ENCODE measurements around the gene CRISPLD2.

Gene CRISPLD2

GRCh38 chr16:84911486-84912216 lies 91.9 kb downstream of the CRISPLD2 start:
- Histone ChIP-seq H3K4me1 (ENCODE audit: insufficient read depth, low read length) (no peaks in the 10 kb centered on the region), H3K36me3 (ENCODE audit: insufficient read depth, low read length) (no peaks in the 10 kb centered on the region), H3K9ac (ENCODE audit: low read depth, low read length) (no peak overlapping the region), H3K9me3 (ENCODE audit: control insufficient read depth, insufficient read depth, low read length) (no peaks in the 10 kb centered on the region)

- H3K36me3 ChIP-seq (ENCODE audit: insufficient read depth, low read length), result no peaks in the 10 kb centered on the region
These were observed 93.5 kb downstream of the CRISPLD2 start for GRCh38 chr16:84913315-84913714.

GRCh38 chr16:84914273-84914672 lies 94.5 kb downstream of the CRISPLD2 start:
- Histone ChIP-seq H3K4me1 (ENCODE audit: insufficient read depth, low read length) (no peaks in the 10 kb centered on the region), H3K9me3 (ENCODE audit: control insufficient read depth, insufficient read depth, low read length) (no peaks in the 10 kb centered on the region), H3K9ac (ENCODE audit: low read depth, low read length) (no peak overlapping the region), H3K36me3 (ENCODE audit: insufficient read depth, low read length) (no peaks in the 10 kb centered on the region)

More at GRCh38 chr16:84913315-84913714, 93.5 kb downstream of the CRISPLD2 start:
- Histone ChIP-seq H3K9ac (ENCODE audit: low read depth, low read length) (no peak overlapping the region), H3K4me1 (ENCODE audit: insufficient read depth, low read length) (no peaks in the 10 kb centered on the region), H3K9me3 (ENCODE audit: control insufficient read depth, insufficient read depth, low read length) (no peaks in the 10 kb centered on the region)

- no peaks in the 10 kb centered on the region for H3K36me3 ChIP-seq (ENCODE audit: insufficient read depth, low read length)
- H3K9ac ChIP-seq (ENCODE audit: low read depth, low read length), result no peak overlapping the region
- no peaks in the 10 kb centered on the region for H3K9me3 ChIP-seq (ENCODE audit: control insufficient read depth, insufficient read depth, low read length)
- H3K4me1 ChIP-seq (ENCODE audit: insufficient read depth, low read length), result no peaks in the 10 kb centered on the region
These were observed 96.4 kb downstream of the CRISPLD2 start for GRCh38 chr16:84916178-84916577.

GRCh38 chr16:84916850-84917249 lies 97.1 kb downstream of the CRISPLD2 start:
- no peaks in the 10 kb centered on the region for H3K9me3 ChIP-seq (ENCODE audit: control insufficient read depth, insufficient read depth, low read length)
- no peaks in the 10 kb centered on the region for H3K36me3 ChIP-seq (ENCODE audit: insufficient read depth, low read length)
- no peaks in the 10 kb centered on the region for H3K4me1 ChIP-seq (ENCODE audit: insufficient read depth, low read length)
- H3K9ac ChIP-seq (ENCODE audit: low read depth, low read length), result no peak overlapping the region

GRCh38 chr16:84917492-84917891 lies 97.7 kb downstream of the CRISPLD2 start:
- Histone ChIP-seq H3K4me1 (ENCODE audit: insufficient read depth, low read length) (no peaks in the 10 kb centered on the region), H3K9me3 (ENCODE audit: control insufficient read depth, insufficient read depth, low read length) (no peaks in the 10 kb centered on the region), H3K9ac (ENCODE audit: low read depth, low read length) (no peak overlapping the region), H3K36me3 (ENCODE audit: insufficient read depth, low read length) (no peaks in the 10 kb centered on the region)

- Histone ChIP-seq H3K9me3 (ENCODE audit: control insufficient read depth, insufficient read depth, low read length) (no peaks in the 10 kb centered on the region), H3K36me3 (ENCODE audit: insufficient read depth, low read length) (no peaks in the 10 kb centered on the region), H3K4me1 (ENCODE audit: insufficient read depth, low read length) (no peaks in the 10 kb centered on the region), H3K9ac (ENCODE audit: low read depth, low read length) (no peak overlapping the region)
These were observed 98.5 kb downstream of the CRISPLD2 start for GRCh38 chr16:84918006-84918909.

- no peaks in the 10 kb centered on the region for H3K4me1 ChIP-seq (ENCODE audit: insufficient read depth, low read length)
- no peaks in the 10 kb centered on the region for H3K36me3 ChIP-seq (ENCODE audit: insufficient read depth, low read length)
- H3K9me3 ChIP-seq (ENCODE audit: control insufficient read depth, insufficient read depth, low read length), result no peaks in the 10 kb centered on the region
- H3K9ac ChIP-seq (ENCODE audit: low read depth, low read length), result no peak overlapping the region
These were observed 99.5 kb downstream of the CRISPLD2 start for GRCh38 chr16:84919269-84919668.

- Histone ChIP-seq H3K36me3 (ENCODE audit: insufficient read depth, low read length) (no peaks in the 10 kb centered on the region), H3K4me1 (ENCODE audit: insufficient read depth, low read length) (no peaks in the 10 kb centered on the region), H3K9me3 (ENCODE audit: control insufficient read depth, insufficient read depth, low read length) (no peaks in the 10 kb centered on the region)
These were observed 99.9 kb downstream of the CRISPLD2 start for GRCh38 chr16:84919708-84920107.

GRCh38 chr16:84920333-84920732 lies 100.5 kb downstream of the CRISPLD2 start:
- Histone ChIP-seq H3K36me3 (ENCODE audit: insufficient read depth, low read length) (no peaks in the 10 kb centered on the region), H3K4me1 (ENCODE audit: insufficient read depth, low read length) (no peaks in the 10 kb centered on the region), H3K9ac (ENCODE audit: low read depth, low read length) (no peak overlapping the region), H3K9me3 (ENCODE audit: control insufficient read depth, insufficient read depth, low read length) (no peaks in the 10 kb centered on the region)

More at GRCh38 chr16:84919708-84920107, 99.9 kb downstream of the CRISPLD2 start:
- no peak overlapping the region for H3K9ac ChIP-seq (ENCODE audit: low read depth, low read length)

GRCh38 chr16:84922351-84923120 lies 102.8 kb downstream of the CRISPLD2 start:
- H3K36me3 ChIP-seq (ENCODE audit: insufficient read depth, low read length), result no peaks in the 10 kb centered on the region
- no peaks in the 10 kb centered on the region for H3K9me3 ChIP-seq (ENCODE audit: control insufficient read depth, insufficient read depth, low read length)
- H3K4me1 ChIP-seq (ENCODE audit: insufficient read depth, low read length), result no peaks in the 10 kb centered on the region
- no peak overlapping the region for H3K9ac ChIP-seq (ENCODE audit: low read depth, low read length)

- H3K4me1 ChIP-seq (ENCODE audit: insufficient read depth, low read length), result no peaks in the 10 kb centered on the region
- H3K9ac ChIP-seq (ENCODE audit: low read depth, low read length), result no peak overlapping the region
- H3K36me3 ChIP-seq (ENCODE audit: insufficient read depth, low read length), result no peaks in the 10 kb centered on the region
- H3K9me3 ChIP-seq (ENCODE audit: control insufficient read depth, insufficient read depth, low read length), result no peaks in the 10 kb centered on the region
These were observed 104.7 kb downstream of the CRISPLD2 start for GRCh38 chr16:84924331-84925091.

- H3K9me3 ChIP-seq (ENCODE audit: control insufficient read depth, insufficient read depth, low read length), result no peaks in the 10 kb centered on the region
- no peaks in the 10 kb centered on the region for H3K4me1 ChIP-seq (ENCODE audit: insufficient read depth, low read length)
- no peak overlapping the region for H3K9ac ChIP-seq (ENCODE audit: low read depth, low read length)
- no peaks in the 10 kb centered on the region for H3K36me3 ChIP-seq (ENCODE audit: insufficient read depth, low read length)
These were observed 105.4 kb downstream of the CRISPLD2 start for GRCh38 chr16:84925092-84925772.

Measured in ES-I3 (cell line).